Keratinocyte (primary cell): ENCODE measurements around the gene OTOR. TPM values are rescaled to one million over a fixed set of nuclear protein-coding genes. Genes with fewer than 3 reads are reported as not detected.

Experiments used
- DNase-seq: peaks from one replicate; pipeline ENCODE4 v3.0.0-alpha.2; 2011; ENCODE audit warnings: low read depth, missing footprints, low spot score
- FAIRE-seq: peaks from 2 replicates; lab custom pipeline; 2011; peaks lifted over from hg19 to GRCh38; lab: Jason Lieb, UNC
- H2AFZ ChIP-seq: 2 replicates; pipeline ENCODE4 v1.6.0; 2012; ENCODE audit warnings: low read length, control low read depth, inconsistent platforms; ENCODE audit not compliant: control insufficient read depth
- H3K27ac ChIP-seq: 2 replicates; pipeline ENCODE4 v1.5.1; 2011; ENCODE audit warnings: low read length; ENCODE audit not compliant: control insufficient read depth, insufficient read depth
- H3K27me3 ChIP-seq: 3 replicates; pipeline ENCODE4 v1.6.0; 2011; ENCODE audit warnings: low read length; ENCODE audit not compliant: control insufficient read depth, insufficient read depth; ENCODE audit errors: extremely low read depth
- H3K36me3 ChIP-seq, 2 experiments: 2 replicates in 1 of 2; 3 replicates in 1 of 2; pipeline ENCODE4 v1.5.1; 2011; ENCODE audit warnings: low read length in 2 of 2, mild to moderate bottlenecking in 1 of 2; ENCODE audit not compliant: control insufficient read depth in 2 of 2, insufficient read depth in 2 of 2; ENCODE audit errors: extremely low read depth in 1 of 2
- H3K4me1 ChIP-seq: 3 replicates; pipeline ENCODE4 v1.5.1; 2011; ENCODE audit warnings: low read length; ENCODE audit not compliant: control insufficient read depth, insufficient read depth; ENCODE audit errors: extremely low read depth
- H3K4me2 ChIP-seq: 3 replicates; pipeline ENCODE4 v1.6.0; 2011; ENCODE audit warnings: low read depth, low read length; ENCODE audit not compliant: control insufficient read depth, insufficient read depth; ENCODE audit errors: extremely low read depth
- H3K4me3 ChIP-seq, 3 experiments: fragments of 200-600 bp in 1 of 3; sonication (generic) in 1 of 3; 2 replicates in 2 of 3; 3 replicates in 1 of 3; pipeline ENCODE4 v1.5.1; 2011 to 2016; ENCODE audit warnings: low read length in 3 of 3, mild to moderate bottlenecking in 3 of 3, control low read depth in 2 of 3, inconsistent platforms in 1 of 3, low read depth in 1 of 3, mixed read lengths in 1 of 3, mixed run types in 1 of 3, moderate library complexity in 1 of 3; ENCODE audit not compliant: control insufficient read depth in 2 of 3, insufficient read depth in 2 of 3; ENCODE audit errors: extremely low read depth in 1 of 3
- H3K79me2 ChIP-seq: 2 replicates; pipeline ENCODE4 v1.6.0; 2012; ENCODE audit warnings: low read length; ENCODE audit not compliant: control insufficient read depth, insufficient read depth
- H3K9ac ChIP-seq: 3 replicates; pipeline ENCODE4 v1.6.0; 2011; ENCODE audit warnings: low read length; ENCODE audit not compliant: control insufficient read depth, insufficient read depth; ENCODE audit errors: extremely low read depth
- H3K9me1 ChIP-seq: 3 replicates; pipeline ENCODE4 v1.6.0; 2011; ENCODE audit warnings: low read length; ENCODE audit not compliant: control insufficient read depth, insufficient read depth; ENCODE audit errors: extremely low read depth
- H3K9me3 ChIP-seq: 2 replicates; pipeline ENCODE4 v1.5.1; 2012; ENCODE audit warnings: low read depth, low read length; ENCODE audit not compliant: control insufficient read depth
- H4K20me1 ChIP-seq: 3 replicates; pipeline ENCODE4 v1.6.0; 2011; ENCODE audit warnings: low read length; ENCODE audit not compliant: control insufficient read depth, insufficient read depth; ENCODE audit errors: extremely low read depth
- CTCF ChIP-seq, 3 experiments: IDR thresholded peaks in 1 of 3; conservative IDR thresholded peaks in 1 of 3; optimal IDR thresholded peaks in 1 of 3; 2 replicates in 2 of 3; 3 replicates in 1 of 3; pipeline versions ENCODE3 to v1.5.1; 2011; ENCODE audit warnings: low read length in 3 of 3, mild to moderate bottlenecking in 3 of 3, moderate library complexity in 2 of 3, control low read depth in 1 of 3, inconsistent platforms in 1 of 3; ENCODE audit not compliant: insufficient read depth in 2 of 3; ENCODE audit errors: extremely low read depth in 1 of 3
- EZH2 ChIP-seq: IDR thresholded peaks from one replicate; pipeline ENCODE4 v1.6.1; 2012; ENCODE audit warnings: inconsistent platforms, mild to moderate bottlenecking, low read length, moderate library complexity
- dilution Hi-C: fragments of 300-500 bp; cut with MboI; formaldehyde crosslinking; loops from one replicate; pipeline ENCODE4 v1.7.0; 2020; ENCODE audit warnings: low sequenced_read_pairs; ENCODE audit not compliant: extremely low pct_ligation_motif_present
- polyA plus RNA-seq, 5 experiments: library from polyadenylated mRNA; depleted of rRNA in 3 of 5; stranded (reverse) in 3 of 5; stranded (forward) in 1 of 5; unstranded in 1 of 5; fragments of >200 nt; gene quantifications; 1 replicate in 1 of 5; 2 replicates in 3 of 5; 3 replicates in 1 of 5; pipeline versions ENCODE4 v1.2.1 to v1.2.3, GENCODE V29; 2011 to 2012; ENCODE audit warnings: missing spikeins in 2 of 5, low read depth in 1 of 5, low replicate concordance in 1 of 5

Gene OTOR
- polyA plus RNA-seq, 1 donor (not counting 4 experiments of a cell fraction or from before 2014, with no cell fraction given): not detected

- H4K20me1 ChIP-seq: no peaks in the 10 kb centered on the region
- TF ChIP-seq EZH2 (no peak), CTCF (optimal IDR thresholded peaks at IDR 0.05 in 1 of 3, IDR thresholded peaks at IDR 0.05 in 1 of 3, conservative IDR thresholded peaks at IDR 0.05 in 1 of 3; ENCODE audit: extremely low read depth in 1 of 3, insufficient read depth in 2 of 3, low read length in 3 of 3) (no peak)
- H3K9ac ChIP-seq: no peak overlapping the region
- H3K27me3 ChIP-seq: no peaks in the 10 kb centered on the region
- H3K36me3 ChIP-seq: no peaks in the 10 kb centered on the region
- FAIRE-seq (no peak), DNase-seq (no peak)
- dilution Hi-C loops: no loop called here
- H3K4me3 ChIP-seq: no peak overlapping the region
- no peaks in the 10 kb centered on the region for H3K9me3 ChIP-seq
- no peaks in the 10 kb centered on the region for H3K79me2 ChIP-seq
- H3K4me1 ChIP-seq: no peaks in the 10 kb centered on the region
- no peak overlapping the region for H2AFZ ChIP-seq
- H3K4me2 ChIP-seq: no peak overlapping the region
- no peaks in the 10 kb centered on the region for H3K9me1 ChIP-seq
- no peak overlapping the region for H3K27ac ChIP-seq
Measured at GRCh38 chr20:16712511-16712947, 35.6 kb upstream of the OTOR start.

- Histone ChIP-seq H3K36me3 (no peaks in the 10 kb centered on the region), H3K27ac (no peak overlapping the region), H3K4me3 (no peak overlapping the region), H3K27me3 (no peaks in the 10 kb centered on the region), H3K9me3 (no peaks in the 10 kb centered on the region), H4K20me1 (no peaks in the 10 kb centered on the region), H3K9ac (no peak overlapping the region), H3K79me2 (no peaks in the 10 kb centered on the region), H3K4me2 (no peak overlapping the region), H2AFZ (no peak overlapping the region), H3K9me1 (no peaks in the 10 kb centered on the region), H3K4me1 (no peaks in the 10 kb centered on the region)
- DNase-seq (no peak), FAIRE-seq (no peak)
- TF ChIP-seq EZH2: no peak
- no peak for TF ChIP-seq CTCF (optimal IDR thresholded peaks at IDR 0.05 in 1 of 3, IDR thresholded peaks at IDR 0.05 in 1 of 3, conservative IDR thresholded peaks at IDR 0.05 in 1 of 3; ENCODE audit: extremely low read depth in 1 of 3, insufficient read depth in 2 of 3, low read length in 3 of 3)
- dilution Hi-C loops: no loop called here
Measured at GRCh38 chr20:16713066-16713465, 35.1 kb upstream of the OTOR start.
